Kidney (tissue), 14 donors: ENCODE results near the gene KCNC4. TPM values are rescaled to one million over a fixed set of nuclear protein-coding genes. Genes with fewer than 3 reads are reported as not detected.

Experiments used
- DNase-seq, 5 donors: peaks; one replicate each; pipeline ENCODE4 v3.0.0-alpha.2; 2013 to 2020
- FAIRE-seq: peaks from 2 replicates; lab custom pipeline; 2012; peaks lifted over from hg19 to GRCh38; lab: Jason Lieb, UNC
- H3K27ac ChIP-seq, 2 donors: one replicate each; pipeline ENCODE4 v1.7.0; 2013; ENCODE audit warnings: low read depth in 2 of 2, low read length in 2 of 2, inconsistent platforms in 1 of 2
- H3K27me3 ChIP-seq: one replicate; pipeline ENCODE4 v1.7.1; 2013; ENCODE audit warnings: low read length, inconsistent platforms; ENCODE audit not compliant: control insufficient read depth, insufficient read depth
- H3K36me3 ChIP-seq, 3 donors: one replicate each; pipeline versions ENCODE4 v1.7.0 to v1.7.1; 2013; ENCODE audit warnings: low read length in 3 of 3, control low read depth in 1 of 3, inconsistent platforms in 1 of 3; ENCODE audit not compliant: insufficient read depth in 3 of 3, control insufficient read depth in 2 of 3
- H3K4me1 ChIP-seq, 3 donors: one replicate each; pipeline versions ENCODE4 v1.7.0 to v1.7.1; 2013; ENCODE audit warnings: low read length in 3 of 3, inconsistent platforms in 1 of 3, low read depth in 1 of 3; ENCODE audit not compliant: control insufficient read depth in 2 of 3, insufficient read depth in 2 of 3
- H3K4me3 ChIP-seq, 3 donors: one replicate each; pipeline versions ENCODE4 v1.7.0 to v1.8.1; 2013; ENCODE audit warnings: low read length in 3 of 3, control low read depth in 1 of 3, inconsistent platforms in 1 of 3
- H3K9ac ChIP-seq, 3 donors: one replicate each; pipeline versions ENCODE4 v1.7.0 to v1.7.1; 2013; ENCODE audit warnings: low read length in 3 of 3, control low read depth in 1 of 3, inconsistent platforms in 1 of 3
- H3K9me3 ChIP-seq, 3 donors: one replicate each; pipeline versions ENCODE4 v1.7.0 to v1.7.1; 2013; ENCODE audit warnings: low read length in 3 of 3, control low read depth in 1 of 3, inconsistent platforms in 1 of 3; ENCODE audit not compliant: control insufficient read depth in 2 of 3, insufficient read depth in 1 of 3
- intact Hi-C: fragments of 100-400 bp; cut with DNase I; formaldehyde crosslinking; loops from one replicate; pipeline ENCODE4 v1.11.1; 2022
- polyA plus RNA-seq: library from polyadenylated mRNA; stranded (reverse); fragments of 350-450 nt; fragmentation: Illumina TruSeq; extraction: RNeasy Lipid Tissue Mini Kit (QIAGEN cat#74804); gene quantifications from one replicate; pipeline ENCODE4 v1.2.3, GENCODE V29; 2014; ENCODE audit warnings: low read depth, low replicate concordance; ENCODE audit not compliant: insufficient read depth
- total RNA-seq: library from RNA; stranded (reverse); fragmentation: NEBNext Ultra II Directional; extraction: Animal tissue kit (Norgen Biotek cat#: 25700); gene quantifications from one replicate; pipeline ENCODE4 v1.2.1, GENCODE V29; 2021
- TF ChIP-seq, protein P1 (sequence below): IDR thresholded peaks from 3 replicates; pipeline ENCODE4 v1.5.1; 2012; ENCODE audit warnings: mild to moderate bottlenecking, moderate library complexity, borderline replicate concordance; ENCODE audit not compliant: insufficient read depth; ENCODE audit errors: extremely low read depth
- donor health status: control.
- donor health status: control.
- donor health status: control.
- donor health status: control.
- donor health status: control.
- donor health status: DM: yes; HTN: yes; CAD: no.
- donor health status: Normal renal cell carcinoma (clear cell type).

Gene KCNC4
- total and polyA plus RNA-seq, 2 donors from 2014 or later, result 12.9 to 52.9 TPM

DNA sequence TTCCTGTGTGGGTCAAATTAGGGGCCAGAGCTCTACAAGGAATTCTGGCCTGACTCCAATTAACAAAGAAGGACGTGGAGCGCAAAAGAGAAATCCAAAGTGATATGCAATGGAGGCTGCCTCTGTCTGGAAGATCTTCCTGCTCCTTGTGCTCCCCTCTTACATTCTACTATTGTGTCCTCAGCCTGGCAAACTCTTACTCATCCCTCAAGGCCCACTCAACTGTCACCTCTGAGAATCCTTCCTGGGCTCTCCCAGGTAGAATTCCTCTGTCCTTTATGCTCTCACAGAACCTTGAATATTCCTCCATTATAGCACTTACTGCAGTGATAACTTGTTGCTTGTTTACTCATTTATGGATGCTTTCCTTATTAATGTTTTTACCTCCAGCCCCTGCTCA lies 31.4 kb downstream of the KCNC4 start:
- H3K4me1 ChIP-seq, result peaks cover 0 to 4% (median 0%) of the 10 kb centered on the region in 3 donors
- no peak for DNase-seq
- intact Hi-C loops, result no loop called here
- TF ChIP-seq, protein P1, sequence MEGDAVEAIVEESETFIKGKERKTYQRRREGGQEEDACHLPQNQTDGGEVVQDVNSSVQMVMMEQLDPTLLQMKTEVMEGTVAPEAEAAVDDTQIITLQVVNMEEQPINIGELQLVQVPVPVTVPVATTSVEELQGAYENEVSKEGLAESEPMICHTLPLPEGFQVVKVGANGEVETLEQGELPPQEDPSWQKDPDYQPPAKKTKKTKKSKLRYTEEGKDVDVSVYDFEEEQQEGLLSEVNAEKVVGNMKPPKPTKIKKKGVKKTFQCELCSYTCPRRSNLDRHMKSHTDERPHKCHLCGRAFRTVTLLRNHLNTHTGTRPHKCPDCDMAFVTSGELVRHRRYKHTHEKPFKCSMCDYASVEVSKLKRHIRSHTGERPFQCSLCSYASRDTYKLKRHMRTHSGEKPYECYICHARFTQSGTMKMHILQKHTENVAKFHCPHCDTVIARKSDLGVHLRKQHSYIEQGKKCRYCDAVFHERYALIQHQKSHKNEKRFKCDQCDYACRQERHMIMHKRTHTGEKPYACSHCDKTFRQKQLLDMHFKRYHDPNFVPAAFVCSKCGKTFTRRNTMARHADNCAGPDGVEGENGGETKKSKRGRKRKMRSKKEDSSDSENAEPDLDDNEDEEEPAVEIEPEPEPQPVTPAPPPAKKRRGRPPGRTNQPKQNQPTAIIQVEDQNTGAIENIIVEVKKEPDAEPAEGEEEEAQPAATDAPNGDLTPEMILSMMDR, result no peak
- no peak overlapping the region for H3K4me3 ChIP-seq
- no peaks in the 10 kb centered on the region for H3K9me3 ChIP-seq
- H3K9ac ChIP-seq, result no peak overlapping the region
- H3K36me3 ChIP-seq, result no peaks in the 10 kb centered on the region
- no peaks in the 10 kb centered on the region for H3K27me3 ChIP-seq
- no peak overlapping the region for H3K27ac ChIP-seq
- FAIRE-seq, result no peak

DNA sequence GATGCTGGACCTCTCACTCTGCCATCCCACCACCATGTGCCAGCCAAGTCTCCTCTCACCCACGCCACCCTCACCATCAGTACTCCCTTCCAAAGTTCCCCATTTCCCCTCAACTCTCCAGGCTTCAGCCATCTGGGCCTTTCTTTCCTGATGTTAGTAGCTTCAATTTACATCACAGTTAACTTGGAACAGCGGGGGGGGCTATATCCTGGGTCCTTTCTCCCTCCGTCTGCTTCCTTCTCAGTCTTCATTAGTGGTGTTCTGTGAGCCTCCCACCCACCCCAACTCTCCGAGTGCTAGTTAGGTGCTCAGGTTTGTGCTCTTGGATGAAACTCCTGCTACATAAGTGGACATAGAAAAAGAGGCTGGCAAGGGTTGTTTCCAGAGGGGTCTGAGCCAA lies 31.9 kb downstream of the KCNC4 start:
- no peak for DNase-seq

DNA sequence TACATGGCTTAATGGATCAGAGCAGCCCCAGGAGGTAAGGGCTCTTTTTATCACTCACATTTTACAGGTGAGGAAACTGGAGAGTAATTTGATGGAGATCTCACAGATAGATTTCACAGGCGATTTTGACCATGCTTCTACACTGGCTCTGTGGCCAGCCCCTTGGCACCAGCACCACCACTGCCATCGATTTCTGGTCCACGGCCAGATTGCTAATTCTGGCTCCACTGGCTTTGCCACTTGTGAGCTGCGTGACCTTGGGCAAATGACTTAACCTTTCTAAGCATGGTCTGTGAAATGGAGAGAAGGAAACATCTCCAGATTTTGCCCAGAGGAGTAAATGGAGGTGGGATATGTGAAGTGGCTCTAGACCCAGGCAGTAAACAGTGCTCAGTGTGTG lies 32.6 kb downstream of the KCNC4 start:
- no peak overlapping the region for H3K27ac ChIP-seq
- no peak overlapping the region for H3K9ac ChIP-seq
- H3K9me3 ChIP-seq, result no peaks in the 10 kb centered on the region
- H3K36me3 ChIP-seq, result no peaks in the 10 kb centered on the region
- no peaks in the 10 kb centered on the region for H3K27me3 ChIP-seq
- intact Hi-C loops, result no loop called here
- H3K4me3 ChIP-seq, result no peak overlapping the region
- H3K4me1 ChIP-seq, result peaks cover 0 to 4% (median 0%) of the 10 kb centered on the region in 3 donors
- DNase-seq, result no peak
- FAIRE-seq, result no peak
- TF ChIP-seq, protein P1, result no peak

More for the DNA sequence above, 31.9 kb downstream of the KCNC4 start:
- TF ChIP-seq, protein P1, result no peak
- Histone ChIP-seq H3K4me3 (no peak overlapping the region), H3K4me1 (peaks cover 0 to 4% (median 0%) of the 10 kb centered on the region in 3 donors), H3K27ac (no peak overlapping the region), H3K9me3 (no peaks in the 10 kb centered on the region), H3K27me3 (no peaks in the 10 kb centered on the region), H3K9ac (no peak overlapping the region), H3K36me3 (no peaks in the 10 kb centered on the region)
- intact Hi-C loops, result no loop called here
- no peak for FAIRE-seq

GRCh38 chr1:110243146-110243545 lies 33.0 kb downstream of the KCNC4 start:
- H3K36me3 ChIP-seq, result no peaks in the 10 kb centered on the region
- no peak overlapping the region for H3K4me3 ChIP-seq
- no peaks in the 10 kb centered on the region for H3K9me3 ChIP-seq
- FAIRE-seq (no peak), DNase-seq (no peak)
- no peak overlapping the region for H3K9ac ChIP-seq
- intact Hi-C loops, result no loop called here
- no peak overlapping the region for H3K27ac ChIP-seq
- no peaks in the 10 kb centered on the region for H3K27me3 ChIP-seq
- TF ChIP-seq, protein P1, result no peak
- H3K4me1 ChIP-seq, result peaks cover 0 to 4% (median 0%) of the 10 kb centered on the region in 3 donors
